ENCODE data around the gene ETS2.

Gene ETS2

DNA sequence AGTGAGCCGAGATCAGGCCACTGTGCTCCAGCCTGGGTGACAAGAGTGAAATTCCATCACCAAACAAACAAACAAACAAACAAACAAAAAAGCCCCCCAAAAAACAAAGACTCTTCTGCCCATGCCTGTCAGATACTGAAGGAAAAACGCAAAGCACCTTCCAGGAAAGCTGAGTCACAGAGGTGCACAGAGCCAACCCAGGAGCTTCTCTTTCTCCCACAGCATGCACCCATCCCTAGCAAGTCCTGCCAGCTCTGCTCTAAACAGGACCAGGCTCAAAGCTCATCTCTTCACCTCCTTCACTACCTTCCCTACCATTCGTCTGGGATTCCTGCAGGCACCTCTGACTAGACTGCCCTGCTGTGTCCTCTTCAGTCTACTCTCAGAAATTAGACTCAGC lies 46.5 kb downstream of the ETS2 start:
- intact Hi-C loops (cut with DNase I): no loop called here
- no peak for DNase-seq

DNA sequence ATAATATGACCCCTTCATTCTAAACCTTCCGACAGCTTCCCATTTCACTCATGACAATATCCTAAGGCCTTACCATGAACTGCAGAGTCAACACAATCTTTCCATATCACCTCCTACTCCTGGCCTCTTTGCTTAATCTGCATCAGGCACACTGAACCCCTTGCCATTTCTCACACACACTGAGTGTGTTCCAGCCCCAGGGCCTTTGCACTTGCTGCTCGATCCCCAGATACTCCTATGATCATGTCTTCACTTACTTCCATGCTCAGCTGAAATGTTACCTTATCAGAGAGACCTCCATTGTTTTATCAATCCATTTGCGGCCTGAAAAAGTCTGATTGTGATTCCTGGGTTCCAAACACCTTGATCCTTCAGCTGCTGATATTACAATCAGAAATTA lies 47.0 kb downstream of the ETS2 start:
- intact Hi-C loops (cut with DNase I): no loop called here
- DNase-seq: no peak

DNA sequence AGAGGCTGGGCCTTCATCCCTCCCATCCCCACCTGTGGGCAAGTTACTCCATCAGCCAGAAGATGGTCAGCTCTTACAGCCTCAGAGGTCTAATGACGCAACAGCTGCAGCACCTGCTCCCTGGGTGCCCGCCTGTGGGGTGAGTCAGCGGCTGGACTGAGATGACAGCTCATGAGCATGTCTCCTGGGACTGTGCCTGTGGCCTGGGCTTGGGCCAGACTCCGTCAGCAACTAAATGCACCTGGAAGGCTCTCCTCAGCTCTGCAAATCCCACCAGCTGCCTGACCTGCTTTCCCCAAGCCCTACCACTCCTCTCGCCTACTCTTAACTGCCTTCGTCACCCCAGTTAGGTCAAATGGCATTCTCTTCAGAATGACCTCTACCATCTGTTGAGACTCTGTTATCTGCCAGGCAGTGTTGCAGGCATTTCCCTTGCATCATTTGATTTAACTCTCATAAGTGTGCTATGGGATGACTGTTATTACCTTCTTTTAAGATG lies 47.7 kb downstream of the ETS2 start:
- DNase-seq: no peak
- intact Hi-C loops (cut with DNase I): no loop called here

DNA sequence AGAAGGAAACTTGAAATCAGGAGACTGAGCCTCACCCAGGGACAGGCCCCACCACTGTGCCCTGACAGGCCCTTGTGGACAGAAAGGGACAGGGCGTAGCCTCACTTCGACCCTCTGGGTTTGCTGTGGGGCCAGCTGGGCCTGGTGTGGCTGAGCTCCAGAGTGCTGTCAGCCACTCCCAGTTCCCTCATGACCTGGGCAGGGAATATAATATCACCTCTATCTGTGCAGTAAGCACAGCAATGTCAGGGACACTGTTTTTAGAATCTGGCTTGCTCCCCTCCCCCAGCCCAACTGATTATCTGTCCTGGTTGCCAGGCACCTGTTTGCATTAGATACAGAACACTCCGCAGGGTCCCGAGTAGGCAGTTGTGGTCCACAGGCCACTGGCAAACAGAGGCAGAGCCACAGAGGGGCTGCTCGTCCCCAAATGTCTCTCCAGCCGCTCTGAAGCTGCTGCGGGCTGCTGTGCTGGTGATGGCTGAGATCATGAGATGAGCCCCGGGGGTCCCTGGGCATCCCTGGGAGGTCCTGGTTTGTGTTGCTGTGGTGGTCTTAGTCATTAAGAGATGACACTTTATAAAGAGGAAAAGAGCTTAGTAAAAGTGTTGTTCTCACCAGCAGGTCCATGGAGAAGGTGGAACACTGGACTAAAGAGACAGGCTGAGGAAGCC lies 51.6 kb downstream of the ETS2 start:
- no peak for DNase-seq
- intact Hi-C loops (cut with DNase I): no loop called here

DNA sequence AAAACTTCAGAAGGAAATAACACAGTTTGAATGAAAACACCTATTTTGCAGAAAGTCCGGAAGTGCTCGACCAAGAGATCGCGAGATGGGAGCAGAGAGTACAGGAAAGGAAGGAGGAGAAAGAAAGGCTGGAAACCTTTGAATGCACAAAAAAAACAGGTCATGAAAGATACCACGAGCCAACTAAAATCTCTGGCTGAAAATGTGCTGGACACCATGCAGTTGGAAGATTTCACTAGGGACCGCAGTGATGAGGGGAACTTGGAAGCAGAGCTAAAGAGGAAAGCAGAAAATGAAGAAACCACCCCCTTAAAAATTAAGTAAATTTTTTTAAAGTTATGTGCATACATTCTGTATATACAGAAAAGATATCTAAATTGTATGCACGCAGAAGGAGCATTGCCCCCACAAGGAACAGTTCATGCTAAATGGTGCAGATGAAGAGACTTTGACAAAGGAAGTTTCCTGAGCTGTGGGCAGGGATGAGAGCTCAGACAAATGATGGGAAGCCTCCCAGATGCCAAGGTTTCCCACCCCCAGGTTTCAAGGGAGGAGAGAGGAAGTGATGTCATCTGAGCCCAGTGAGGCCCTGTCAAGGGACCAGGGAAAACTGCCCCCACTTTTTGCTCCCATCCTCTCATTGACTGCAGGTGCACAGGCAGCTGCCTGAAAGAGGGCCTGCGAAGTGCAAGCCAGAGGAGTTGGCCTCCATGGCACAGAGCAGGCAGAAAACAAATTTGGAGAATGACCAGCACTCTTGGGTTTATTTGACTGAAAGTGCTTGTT lies 52.5 kb downstream of the ETS2 start:
- no peak for DNase-seq
- intact Hi-C loops (cut with DNase I): no loop called here

DNA sequence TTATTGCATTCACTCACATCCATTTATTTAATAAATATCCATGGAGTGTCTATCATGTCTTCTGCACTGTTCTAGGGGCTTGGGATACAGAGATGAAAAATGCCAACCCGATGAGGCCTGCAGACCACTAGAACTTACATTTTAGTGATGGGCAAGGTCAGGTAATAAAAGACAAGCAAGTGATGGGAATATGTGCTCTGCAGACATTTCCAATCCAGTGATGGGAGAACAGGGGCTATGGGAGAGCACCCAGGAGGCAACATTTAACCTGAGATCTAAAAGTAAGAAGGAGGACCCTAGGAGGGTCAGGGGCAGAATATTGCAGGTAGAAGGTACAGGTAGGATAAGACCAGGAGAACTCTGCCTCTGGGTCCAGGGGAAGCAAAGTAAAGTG lies 53.1 kb downstream of the ETS2 start:
- DNase-seq: no peak
- intact Hi-C loops (cut with DNase I): no loop called here

DNA sequence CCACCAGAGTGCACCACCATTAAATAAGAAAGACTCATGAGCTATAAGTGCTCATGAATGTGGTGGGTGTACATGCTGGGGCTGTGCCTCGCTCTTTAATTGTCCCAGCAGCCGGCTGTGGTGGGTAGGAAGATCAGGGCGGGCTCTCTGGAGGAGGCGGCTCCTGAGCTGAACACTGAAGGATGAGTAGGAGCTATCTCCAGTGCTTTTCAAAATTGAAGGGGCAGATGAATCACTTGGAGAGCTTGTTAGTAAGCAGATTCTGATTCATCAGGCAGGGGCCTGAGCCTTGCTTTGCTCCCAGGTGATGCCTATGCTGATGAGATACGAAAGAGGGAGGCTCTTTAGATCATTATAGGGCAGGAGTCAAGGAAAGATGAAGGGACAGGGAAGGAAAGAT lies 54.1 kb downstream of the ETS2 start:
- intact Hi-C loops (cut with DNase I): no loop called here
- DNase-seq: no peak

DNA sequence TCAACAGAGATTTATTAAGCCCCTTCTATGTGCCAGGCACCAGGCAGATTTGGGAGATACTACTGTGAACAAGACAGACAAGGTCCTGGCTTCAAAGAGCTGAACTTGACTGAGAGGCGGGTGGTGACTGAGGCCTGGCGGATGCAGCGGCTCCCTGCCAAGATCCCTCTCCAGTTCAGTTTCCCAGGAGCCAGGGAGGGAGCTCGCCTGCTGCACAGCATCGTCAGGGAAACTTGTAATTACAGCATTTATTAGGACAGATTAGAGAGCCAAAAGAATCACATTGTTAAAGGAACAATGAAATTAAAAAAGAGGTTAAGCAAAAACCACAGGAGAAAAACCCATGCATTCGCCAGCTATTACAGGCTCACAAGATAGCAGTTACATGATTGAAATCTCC lies 55.3 kb downstream of the ETS2 start:
- DNase-seq: no peak

DNA sequence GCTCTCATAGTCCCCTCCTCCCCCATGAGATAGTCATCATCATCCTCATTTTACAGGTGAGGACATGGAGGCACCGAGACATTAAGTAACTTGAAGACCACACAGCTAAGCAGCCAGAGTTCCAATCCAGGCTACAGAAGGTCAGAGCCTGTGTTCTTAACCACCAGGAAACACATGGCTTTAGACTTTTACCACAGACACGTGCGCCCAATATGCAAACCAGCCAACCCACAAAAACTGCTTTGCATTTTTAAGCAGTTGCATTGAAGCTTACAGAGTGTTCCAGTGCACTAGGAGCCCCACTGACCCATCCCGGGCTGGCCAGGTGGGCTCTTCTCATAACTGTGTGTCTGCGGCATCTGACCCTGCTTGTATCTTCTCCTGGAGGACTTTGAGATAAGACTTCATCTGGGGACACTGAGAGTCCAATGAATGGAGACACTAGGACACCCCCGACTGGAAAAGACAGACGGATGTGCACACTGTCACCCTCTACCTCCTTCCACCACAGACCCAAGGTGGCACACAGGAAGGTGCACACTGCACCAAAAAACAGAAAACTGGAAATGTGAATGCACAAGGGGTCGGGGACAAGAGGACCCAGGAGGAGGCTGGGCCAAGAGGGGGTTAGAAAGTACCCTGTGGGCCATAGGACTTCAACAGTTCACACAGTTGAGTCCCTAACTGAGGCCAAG lies 56.4 kb downstream of the ETS2 start:
- DNase-seq: no peak
- intact Hi-C loops (cut with DNase I): no loop called here

More for the DNA sequence above, 55.3 kb downstream of the ETS2 start:
- intact Hi-C loops (cut with DNase I): no loop called here

DNA sequence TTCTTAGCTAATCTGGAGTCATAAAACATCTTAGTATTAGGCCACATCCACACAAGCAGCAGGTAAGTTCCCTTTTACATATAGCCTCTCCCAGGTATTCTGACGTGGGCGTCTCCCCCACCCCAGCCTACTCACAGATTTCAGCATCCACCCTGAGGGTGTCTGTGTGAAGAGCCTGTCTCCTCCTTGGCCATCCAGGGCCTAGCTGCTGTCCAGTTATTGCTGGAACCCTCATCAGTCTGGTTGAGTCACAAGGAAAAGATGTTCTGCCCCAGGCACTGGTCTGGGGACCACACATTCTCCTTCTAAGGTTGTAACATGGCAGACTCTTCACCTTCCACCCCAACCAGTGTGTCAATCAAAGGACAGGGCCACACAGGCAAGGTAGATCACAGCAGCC lies 57.6 kb downstream of the ETS2 start:
- no peak for DNase-seq
- intact Hi-C loops (cut with DNase I): no loop called here

DNA sequence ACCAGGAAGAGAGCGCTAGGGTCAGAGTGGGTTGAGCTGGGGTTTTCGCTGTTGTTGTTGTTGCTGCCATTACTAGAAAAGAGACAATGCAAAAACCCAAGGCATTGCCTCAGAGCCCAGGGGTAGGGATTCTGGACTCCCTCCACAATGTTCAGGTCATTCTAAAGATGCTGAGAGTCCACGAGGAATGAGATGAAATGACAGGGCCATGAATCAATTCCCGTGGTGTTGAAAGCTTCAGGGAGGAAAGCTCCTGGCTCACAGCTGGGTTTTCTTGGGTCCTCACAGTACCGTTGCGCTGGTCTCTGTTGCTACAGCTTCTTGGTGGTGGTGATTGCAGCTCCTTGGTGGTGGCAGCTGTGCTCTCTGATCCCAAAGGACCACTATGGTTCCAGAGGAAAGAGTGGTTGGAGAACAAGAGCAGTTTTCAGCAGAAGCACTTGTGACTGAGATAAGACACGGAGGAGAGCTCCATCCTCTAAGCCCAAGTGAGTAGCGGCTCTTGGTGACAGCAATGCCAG lies 58.2 kb downstream of the ETS2 start:
- no peak for DNase-seq
- intact Hi-C loops (cut with DNase I): no loop called here

DNA sequence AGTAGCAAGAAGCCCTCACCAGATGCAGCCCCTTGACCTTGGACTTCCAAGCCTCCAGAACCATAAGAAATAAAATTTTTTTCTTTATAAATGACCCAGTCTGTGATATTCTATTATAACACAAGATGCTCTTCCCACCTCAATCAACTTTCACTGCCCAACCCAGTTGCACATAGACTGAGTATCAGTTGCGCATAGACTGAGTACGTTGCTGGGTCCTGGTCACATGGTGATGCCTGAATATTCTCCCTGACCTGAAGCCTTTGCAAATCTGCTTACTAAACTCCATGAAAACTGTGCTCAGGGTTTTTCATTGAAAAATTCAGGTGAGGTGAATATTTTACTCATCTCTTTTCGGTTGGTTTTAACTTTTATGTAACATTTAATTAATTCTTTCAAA lies 59.2 kb downstream of the ETS2 start:
- intact Hi-C loops (cut with DNase I): no loop called here
- DNase-seq: no peak

DNA sequence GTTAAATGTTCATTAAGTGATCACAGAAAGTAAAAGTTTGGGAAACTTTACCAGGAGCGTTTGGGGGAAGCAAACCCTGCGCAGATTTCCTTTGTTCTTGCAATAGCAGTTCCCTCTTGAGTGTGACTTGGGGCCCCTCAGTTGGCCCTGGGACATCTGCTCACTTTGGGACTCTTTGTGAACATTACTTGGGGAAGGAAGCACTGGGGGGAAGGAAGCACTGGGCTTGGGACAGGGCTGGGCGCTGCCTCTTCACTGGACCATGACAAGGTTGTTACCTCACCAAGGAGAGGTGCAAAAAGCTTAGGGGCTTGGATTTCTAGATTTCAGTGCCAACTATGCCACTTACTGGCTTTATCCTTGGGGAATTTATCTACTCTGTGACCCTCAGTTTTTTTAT lies 63.5 kb downstream of the ETS2 start:
- intact Hi-C loops (cut with DNase I): no loop called here
- no peak for DNase-seq

DNA sequence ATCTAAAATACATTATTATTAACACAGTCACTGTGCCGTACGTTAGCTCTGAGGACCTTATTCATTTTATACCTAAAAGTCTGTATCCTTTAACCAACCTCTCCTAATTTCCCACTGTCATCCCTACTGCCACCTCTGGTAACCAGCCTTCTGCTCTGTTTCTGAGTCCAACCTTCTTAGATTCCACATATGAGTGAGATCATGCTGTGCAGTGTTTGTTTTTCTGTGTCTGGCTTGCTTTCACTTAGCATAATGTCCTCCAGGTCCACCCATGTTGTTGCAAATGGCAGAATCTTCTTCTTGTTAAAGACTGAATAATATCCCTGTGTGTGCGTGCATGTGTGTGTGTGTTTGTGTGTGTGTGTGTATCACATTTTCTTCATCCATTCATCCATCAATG lies 64.2 kb downstream of the ETS2 start:
- intact Hi-C loops (cut with DNase I): no loop called here
- no peak for DNase-seq
